Fibroblast of mammary gland (primary cell): ENCODE results near the gene LRFN4.

Experiments used
- DNase-seq: peaks from one replicate; pipeline ENCODE4 v3.0.0-alpha.2; 2010; ENCODE audit warnings: low read depth
- H3K4me3 ChIP-seq: 2 replicates; pipeline ENCODE4 v1.5.1; 2011; ENCODE audit warnings: low read depth, mild to moderate bottlenecking, low read length, moderate library complexity; ENCODE audit not compliant: control insufficient read depth
- TF ChIP-seq, protein P1 (sequence below): conservative IDR thresholded peaks from 2 replicates; pipeline ENCODE4 v1.5.1; 2011; ENCODE audit warnings: low read depth, low read length, inconsistent platforms; ENCODE audit not compliant: control insufficient read depth, insufficient read depth

The LRFN4 gene

DNA sequence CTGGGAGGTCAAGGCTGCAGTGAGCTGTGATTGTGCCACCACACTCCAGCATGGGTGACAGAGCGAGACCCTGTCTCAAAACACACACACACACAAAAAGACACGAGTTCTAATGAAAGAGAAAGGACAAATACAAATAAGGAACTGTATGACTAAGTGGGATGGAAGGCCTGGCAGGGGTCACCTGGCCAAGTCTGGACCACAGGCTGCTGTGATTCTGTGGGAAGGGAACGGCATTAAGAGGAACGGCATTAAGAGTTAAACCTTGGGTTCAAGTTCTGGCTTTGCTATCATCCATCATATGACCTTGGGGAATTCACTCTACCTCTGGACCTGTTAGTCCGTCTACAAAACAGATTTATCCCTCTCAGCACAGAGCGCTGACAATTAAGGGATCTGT lies 47.7 kb downstream of the LRFN4 start:
- TF ChIP-seq, protein P1, sequence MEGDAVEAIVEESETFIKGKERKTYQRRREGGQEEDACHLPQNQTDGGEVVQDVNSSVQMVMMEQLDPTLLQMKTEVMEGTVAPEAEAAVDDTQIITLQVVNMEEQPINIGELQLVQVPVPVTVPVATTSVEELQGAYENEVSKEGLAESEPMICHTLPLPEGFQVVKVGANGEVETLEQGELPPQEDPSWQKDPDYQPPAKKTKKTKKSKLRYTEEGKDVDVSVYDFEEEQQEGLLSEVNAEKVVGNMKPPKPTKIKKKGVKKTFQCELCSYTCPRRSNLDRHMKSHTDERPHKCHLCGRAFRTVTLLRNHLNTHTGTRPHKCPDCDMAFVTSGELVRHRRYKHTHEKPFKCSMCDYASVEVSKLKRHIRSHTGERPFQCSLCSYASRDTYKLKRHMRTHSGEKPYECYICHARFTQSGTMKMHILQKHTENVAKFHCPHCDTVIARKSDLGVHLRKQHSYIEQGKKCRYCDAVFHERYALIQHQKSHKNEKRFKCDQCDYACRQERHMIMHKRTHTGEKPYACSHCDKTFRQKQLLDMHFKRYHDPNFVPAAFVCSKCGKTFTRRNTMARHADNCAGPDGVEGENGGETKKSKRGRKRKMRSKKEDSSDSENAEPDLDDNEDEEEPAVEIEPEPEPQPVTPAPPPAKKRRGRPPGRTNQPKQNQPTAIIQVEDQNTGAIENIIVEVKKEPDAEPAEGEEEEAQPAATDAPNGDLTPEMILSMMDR, result no peak
- no peak overlapping the region for H3K4me3 ChIP-seq
- DNase-seq, result no peak

DNA sequence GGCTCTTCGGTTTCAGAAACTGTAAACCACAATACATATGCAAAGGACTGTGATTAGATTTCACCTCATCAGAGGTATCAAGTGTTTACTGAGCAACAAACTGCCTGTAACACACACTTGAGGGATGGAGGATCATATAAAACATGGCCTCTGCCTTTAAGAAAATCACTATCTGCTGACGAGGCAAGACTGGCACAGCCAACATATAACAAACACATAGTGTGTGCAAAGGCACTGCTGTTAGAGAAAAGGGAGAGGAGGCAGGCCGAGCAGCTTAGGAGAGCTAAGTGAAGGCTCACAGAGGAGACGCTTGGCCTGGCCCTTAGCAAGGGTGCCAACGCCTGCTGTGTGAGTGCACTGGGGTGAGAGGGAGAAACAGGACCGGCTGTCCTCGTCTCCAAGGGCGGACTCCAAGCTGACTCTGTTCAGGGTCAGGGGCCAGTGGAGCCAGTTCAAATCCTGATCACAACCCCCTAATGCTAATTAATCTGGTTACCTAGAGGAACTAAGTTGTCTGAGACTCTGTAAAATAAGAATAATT lies 48.2 kb downstream of the LRFN4 start:
- TF ChIP-seq, protein P1, result no peak
- no peak for DNase-seq
- no peak overlapping the region for H3K4me3 ChIP-seq

DNA sequence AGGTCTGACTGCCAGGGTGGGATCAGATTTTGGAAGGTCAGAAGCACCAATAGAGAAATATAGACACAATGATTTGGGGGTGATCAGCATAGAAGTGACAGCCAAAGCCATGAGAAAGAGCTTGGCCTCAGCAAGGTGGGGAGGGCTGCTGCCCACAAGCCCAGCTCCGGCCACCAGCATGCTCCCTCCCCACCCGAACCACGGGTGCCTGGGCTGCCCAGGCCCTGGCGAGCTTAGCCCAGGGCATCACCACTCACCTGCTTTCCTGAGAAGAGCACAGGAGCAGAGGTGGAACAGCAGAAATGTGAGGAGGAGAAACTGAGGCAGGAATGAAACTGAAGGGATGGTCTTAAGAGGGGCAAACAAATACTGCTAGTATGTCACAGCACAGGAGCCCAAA lies 48.8 kb downstream of the LRFN4 start:
- H3K4me3 ChIP-seq, result no peak overlapping the region
- TF ChIP-seq, protein P1, result no peak
- DNase-seq, result no peak

DNA sequence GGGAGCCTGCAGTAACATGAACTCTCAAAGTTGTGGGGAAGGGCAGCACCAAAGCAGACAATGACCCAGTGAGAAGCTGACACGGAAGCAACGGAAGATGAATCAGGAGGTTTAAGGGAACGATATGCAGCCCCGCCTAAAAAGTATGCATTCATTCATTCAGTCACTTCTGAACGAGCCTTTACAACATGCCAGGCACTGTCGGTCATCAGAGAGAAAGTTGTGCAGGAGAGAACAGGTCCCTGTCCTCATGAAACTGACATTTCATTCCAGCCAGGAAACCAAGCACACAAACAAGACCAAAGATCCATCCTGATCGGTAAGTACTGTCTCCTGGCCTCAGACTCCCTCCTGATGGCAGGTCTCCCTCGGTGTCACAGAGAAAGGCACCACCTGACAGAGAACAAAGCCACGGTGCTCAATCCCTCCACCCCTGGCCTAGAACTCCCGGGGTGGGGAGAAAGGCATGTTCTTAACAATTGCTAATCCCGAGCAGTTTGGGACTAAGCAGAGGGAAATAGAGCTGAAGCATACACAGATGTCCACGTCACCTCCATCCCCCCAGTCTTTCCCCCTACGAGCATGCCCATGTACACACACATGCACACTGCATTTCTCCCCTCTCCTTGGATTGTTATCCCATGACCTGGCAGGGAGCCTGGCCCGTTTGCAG lies 49.3 kb downstream of the LRFN4 start:
- TF ChIP-seq, protein P1, result no peak
- H3K4me3 ChIP-seq, result no peak overlapping the region
- DNase-seq, result peak; percentile 66

DNA sequence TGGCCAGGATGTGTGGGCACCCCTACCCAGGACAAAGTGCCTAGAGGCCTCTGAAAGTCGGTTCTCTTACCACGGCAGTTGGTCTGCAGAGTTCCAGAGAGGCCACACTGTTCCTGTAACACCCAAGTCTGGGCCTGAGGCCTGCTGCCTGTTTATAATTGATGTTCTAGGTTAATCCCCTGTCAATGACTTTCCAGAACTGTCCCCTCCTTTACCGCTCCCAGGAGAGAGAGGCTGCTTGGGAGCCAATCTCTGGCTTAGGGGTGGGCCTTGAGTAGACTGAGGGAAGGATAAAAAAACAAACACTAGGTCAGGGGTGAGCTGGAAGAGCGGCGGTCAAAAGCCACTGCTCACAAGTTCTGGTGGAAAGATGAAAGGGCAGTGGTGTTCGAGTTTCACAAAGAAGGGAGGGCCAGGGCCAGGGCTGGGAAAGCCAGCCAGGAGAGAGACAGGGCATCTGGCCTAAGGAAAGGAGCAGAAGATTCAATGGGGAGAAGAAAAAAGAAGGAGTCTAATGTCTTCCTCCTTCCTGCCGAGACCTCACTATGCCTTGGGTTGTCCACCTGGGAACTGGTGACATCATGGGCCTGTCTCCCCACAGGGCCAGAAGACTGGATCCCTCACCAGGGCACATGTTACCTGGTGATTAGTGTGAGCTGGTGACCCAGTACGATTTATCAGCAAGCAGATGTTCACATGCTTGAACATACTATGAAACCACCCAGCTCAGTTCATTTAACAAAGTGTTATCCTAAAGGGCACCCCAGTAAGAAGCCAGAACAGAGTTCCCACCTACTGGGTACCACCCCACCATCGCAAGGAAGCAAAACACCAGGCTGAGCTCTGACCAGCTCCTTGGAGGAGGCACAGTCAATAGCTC lies 51.1 kb downstream of the LRFN4 start:
- DNase-seq, result no peak
- H3K4me3 ChIP-seq, result no peak overlapping the region
- TF ChIP-seq, protein P1, result no peak

DNA sequence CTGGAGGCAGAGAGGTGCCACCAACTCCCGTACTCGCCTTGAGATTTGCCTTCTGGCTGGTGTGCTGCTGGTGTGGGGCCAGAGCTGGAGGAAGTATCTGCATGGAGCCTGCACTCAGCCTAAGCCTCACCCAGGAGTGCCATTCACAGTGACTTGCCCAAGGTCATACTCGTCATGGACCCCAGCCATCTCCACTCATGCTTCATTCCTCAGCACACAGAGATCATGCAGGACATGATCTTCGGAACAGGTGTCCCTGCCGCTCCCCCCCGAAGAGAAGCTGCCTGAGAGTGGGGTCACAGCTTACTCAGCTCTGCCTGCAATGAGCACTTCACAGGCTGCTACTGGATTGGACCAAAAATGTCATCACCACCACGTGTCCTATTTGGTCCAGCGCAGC lies 52.3 kb downstream of the LRFN4 start:
- DNase-seq, result no peak
- TF ChIP-seq, protein P1, result no peak
- H3K4me3 ChIP-seq, result no peak overlapping the region
